PC-3 (cell line): ENCODE data around the gene SECISBP2L.

Experiments
- CTCF ChIP-seq: fragments of 300-600 bp; sonication (generic); conservative IDR thresholded peaks from 2 replicates; pipeline ENCODE4 v1.5.1; 2017; ENCODE audit warnings: antibody characterized with exemption, low read depth, mild to moderate bottlenecking, low read length
- EZH2 ChIP-seq: fragments of 300-600 bp; sonication (generic); IDR thresholded peaks from one replicate; pipeline ENCODE4 v1.6.1; 2017; ENCODE audit warnings: antibody characterized with exemption, mild to moderate bottlenecking, low read length; ENCODE audit not compliant: unreplicated experiment
- EZH2phosphoT487 ChIP-seq: fragments of 300-600 bp; sonication (generic); IDR thresholded peaks from 2 replicates; pipeline ENCODE4 v1.6.1; 2018; ENCODE audit warnings: mild to moderate bottlenecking, antibody characterized with exemption, low read length, borderline replicate concordance

GRCh38 chr15:49085696-49086459 is 39.6 kb upstream of the SECISBP2L start:
- TF ChIP-seq CTCF (no peak), EZH2 (no peak), EZH2phosphoT487 (no peak)
